Measurements from ENCODE around the gene BEX3.

Gene BEX3

GRCh38 chrX:103397707-103398106 lies 21.4 kb downstream of the BEX3 start:
- no peak for TF ChIP-seq EZH2phosphoT487 (IDR thresholded peaks at IDR 0.05; ENCODE audit: borderline replicate concordance, low read length)
- TF ChIP-seq CTCF (IDR thresholded peaks at IDR 0.05; ENCODE audit: low read depth, low read length, poor library complexity, severe bottlenecking) = no peak
- Histone ChIP-seq H3K4me2 (ENCODE audit: low read length) (no peak overlapping the region), H3K9me2 (replicated peaks; ENCODE audit: control insufficient read depth, low read length) (no peaks in the 10 kb centered on the region), H3K4me1 (ENCODE audit: control insufficient read depth, low read length) (no peaks in the 10 kb centered on the region), H3K79me2 (ENCODE audit: control insufficient read depth, low read length) (no peaks in the 10 kb centered on the region), H3K27me3 (ENCODE audit: control insufficient read depth, low read length) (no peaks in the 10 kb centered on the region), H3K4me3 (ENCODE audit: low read length) (no peak overlapping the region), H3K36me3 (ENCODE audit: control insufficient read depth, low read length) (no peaks in the 10 kb centered on the region), H3K27ac (ENCODE audit: low read depth, low read length) (no peak overlapping the region), H3F3A (ENCODE audit: control insufficient read depth, insufficient read depth) (no peaks in the 10 kb centered on the region), H3K9me3 (ENCODE audit: control insufficient read depth, insufficient read depth, low read length) (no peaks in the 10 kb centered on the region), H4K20me1 (ENCODE audit: control insufficient read depth, insufficient read depth, low read depth, low read length) (no peaks in the 10 kb centered on the region)

- no peaks in the 10 kb centered on the region for H3K9me3 ChIP-seq (ENCODE audit: control insufficient read depth, insufficient read depth, low read length)
- H3K4me2 ChIP-seq (ENCODE audit: low read length) = no peak overlapping the region
- H3K79me2 ChIP-seq (ENCODE audit: control insufficient read depth, low read length) = no peaks in the 10 kb centered on the region
- no peak overlapping the region for H3K4me3 ChIP-seq (ENCODE audit: low read length)
- no peaks in the 10 kb centered on the region for H3F3A ChIP-seq (ENCODE audit: control insufficient read depth, insufficient read depth)
- no peaks in the 10 kb centered on the region for H4K20me1 ChIP-seq (ENCODE audit: control insufficient read depth, insufficient read depth, low read depth, low read length)
- no peaks in the 10 kb centered on the region for H3K4me1 ChIP-seq (ENCODE audit: control insufficient read depth, low read length)
- H3K9me2 ChIP-seq (replicated peaks; ENCODE audit: control insufficient read depth, low read length) = no peaks in the 10 kb centered on the region
- H3K27me3 ChIP-seq (ENCODE audit: control insufficient read depth, low read length) = no peaks in the 10 kb centered on the region
- H3K36me3 ChIP-seq (ENCODE audit: control insufficient read depth, low read length) = no peaks in the 10 kb centered on the region
- TF ChIP-seq EZH2phosphoT487 (IDR thresholded peaks at IDR 0.05; ENCODE audit: borderline replicate concordance, low read length) (no peak), CTCF (IDR thresholded peaks at IDR 0.05; ENCODE audit: low read depth, low read length, poor library complexity, severe bottlenecking) (no peak)
- no peak overlapping the region for H3K27ac ChIP-seq (ENCODE audit: low read depth, low read length)
These were observed 22.1 kb downstream of the BEX3 start for GRCh38 chrX:103398421-103398864.

GRCh38 chrX:103399744-103400143 lies 23.4 kb downstream of the BEX3 start:
- Histone ChIP-seq H3F3A (ENCODE audit: control insufficient read depth, insufficient read depth) (no peaks in the 10 kb centered on the region), H3K4me2 (ENCODE audit: low read length) (no peak overlapping the region), H3K4me1 (ENCODE audit: control insufficient read depth, low read length) (no peaks in the 10 kb centered on the region), H3K27ac (ENCODE audit: low read depth, low read length) (no peak overlapping the region), H3K9me3 (ENCODE audit: control insufficient read depth, insufficient read depth, low read length) (no peaks in the 10 kb centered on the region), H3K36me3 (ENCODE audit: control insufficient read depth, low read length) (no peaks in the 10 kb centered on the region), H3K27me3 (ENCODE audit: control insufficient read depth, low read length) (no peaks in the 10 kb centered on the region), H3K4me3 (ENCODE audit: low read length) (no peak overlapping the region), H4K20me1 (ENCODE audit: control insufficient read depth, insufficient read depth, low read depth, low read length) (no peaks in the 10 kb centered on the region), H3K79me2 (ENCODE audit: control insufficient read depth, low read length) (no peaks in the 10 kb centered on the region), H3K9me2 (replicated peaks; ENCODE audit: control insufficient read depth, low read length) (no peaks in the 10 kb centered on the region)
- TF ChIP-seq CTCF (IDR thresholded peaks at IDR 0.05; ENCODE audit: low read depth, low read length, poor library complexity, severe bottlenecking) (no peak), EZH2phosphoT487 (IDR thresholded peaks at IDR 0.05; ENCODE audit: borderline replicate concordance, low read length) (no peak)

- no peak overlapping the region for H3K4me3 ChIP-seq (ENCODE audit: low read length)
- H3K79me2 ChIP-seq (ENCODE audit: control insufficient read depth, low read length) = no peaks in the 10 kb centered on the region
- H3K4me2 ChIP-seq (ENCODE audit: low read length) = no peak overlapping the region
- TF ChIP-seq EZH2phosphoT487 (IDR thresholded peaks at IDR 0.05; ENCODE audit: borderline replicate concordance, low read length) (no peak), CTCF (IDR thresholded peaks at IDR 0.05; ENCODE audit: low read depth, low read length, poor library complexity, severe bottlenecking) (no peak)
- H3K27me3 ChIP-seq (ENCODE audit: control insufficient read depth, low read length) = no peaks in the 10 kb centered on the region
- no peak overlapping the region for H3K27ac ChIP-seq (ENCODE audit: low read depth, low read length)
- H3K9me2 ChIP-seq (replicated peaks; ENCODE audit: control insufficient read depth, low read length) = no peaks in the 10 kb centered on the region
- peaks cover 4% of the 10 kb centered on the region for H3K4me1 ChIP-seq (ENCODE audit: control insufficient read depth, low read length)
- no peaks in the 10 kb centered on the region for H3K9me3 ChIP-seq (ENCODE audit: control insufficient read depth, insufficient read depth, low read length)
- no peaks in the 10 kb centered on the region for H3F3A ChIP-seq (ENCODE audit: control insufficient read depth, insufficient read depth)
- no peaks in the 10 kb centered on the region for H4K20me1 ChIP-seq (ENCODE audit: control insufficient read depth, insufficient read depth, low read depth, low read length)
- no peaks in the 10 kb centered on the region for H3K36me3 ChIP-seq (ENCODE audit: control insufficient read depth, low read length)
These were observed 24.6 kb downstream of the BEX3 start for GRCh38 chrX:103400931-103401330.
